ENCODE measurements around the gene USP13.

- TF ChIP-seq CTCF (conservative IDR thresholded peaks at IDR 0.05; ENCODE audit: low read length) (no peak), EZH2phosphoT487 (IDR thresholded peaks at IDR 0.05; ENCODE audit: borderline replicate concordance, low read depth, low read length) (no peak)
These were observed 36.0 kb downstream of the USP13 start for GRCh38 chr3:179688850-179689249.

Measured in OCI-LY7 (cell line).